Astrocyte (in vitro differentiated cells and primary cell): Measurements from ENCODE around the gene DIAPH2.

Experiments used
- EZH2 ChIP-seq: IDR thresholded peaks from 2 replicates; pipeline ENCODE4 v1.6.1; 2012; ENCODE audit warnings: mild to moderate bottlenecking, low read length, inconsistent platforms; ENCODE audit not compliant: insufficient read depth
- TF ChIP-seq, protein P1 (sequence below): IDR thresholded peaks from 2 replicates; pipeline ENCODE4 v1.5.1; 2011; ENCODE audit warnings: low read depth, mild to moderate bottlenecking, inconsistent platforms, low read length, moderate library complexity; ENCODE audit not compliant: insufficient read depth

DNA sequence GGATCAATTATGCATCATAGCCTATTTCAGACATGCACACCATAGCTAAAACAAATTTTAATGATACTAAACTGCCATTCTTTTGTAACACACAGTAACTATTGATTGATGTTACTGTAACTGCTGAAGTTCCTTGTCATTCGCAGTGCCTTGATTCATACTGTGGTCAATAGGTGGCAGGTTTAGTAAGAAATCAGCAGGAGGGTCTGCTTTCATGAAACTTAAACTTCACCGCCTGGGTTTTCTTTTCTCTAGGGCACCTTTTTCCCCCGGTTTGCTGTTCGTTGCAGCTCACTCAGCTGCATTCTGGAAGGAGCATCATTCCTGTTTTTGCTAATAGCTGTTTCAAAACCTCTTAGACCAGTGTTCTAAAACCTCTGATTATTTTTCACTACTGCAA lies 287.2 kb downstream of the DIAPH2 start:
- TF ChIP-seq, protein P1, sequence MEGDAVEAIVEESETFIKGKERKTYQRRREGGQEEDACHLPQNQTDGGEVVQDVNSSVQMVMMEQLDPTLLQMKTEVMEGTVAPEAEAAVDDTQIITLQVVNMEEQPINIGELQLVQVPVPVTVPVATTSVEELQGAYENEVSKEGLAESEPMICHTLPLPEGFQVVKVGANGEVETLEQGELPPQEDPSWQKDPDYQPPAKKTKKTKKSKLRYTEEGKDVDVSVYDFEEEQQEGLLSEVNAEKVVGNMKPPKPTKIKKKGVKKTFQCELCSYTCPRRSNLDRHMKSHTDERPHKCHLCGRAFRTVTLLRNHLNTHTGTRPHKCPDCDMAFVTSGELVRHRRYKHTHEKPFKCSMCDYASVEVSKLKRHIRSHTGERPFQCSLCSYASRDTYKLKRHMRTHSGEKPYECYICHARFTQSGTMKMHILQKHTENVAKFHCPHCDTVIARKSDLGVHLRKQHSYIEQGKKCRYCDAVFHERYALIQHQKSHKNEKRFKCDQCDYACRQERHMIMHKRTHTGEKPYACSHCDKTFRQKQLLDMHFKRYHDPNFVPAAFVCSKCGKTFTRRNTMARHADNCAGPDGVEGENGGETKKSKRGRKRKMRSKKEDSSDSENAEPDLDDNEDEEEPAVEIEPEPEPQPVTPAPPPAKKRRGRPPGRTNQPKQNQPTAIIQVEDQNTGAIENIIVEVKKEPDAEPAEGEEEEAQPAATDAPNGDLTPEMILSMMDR: no peak
- TF ChIP-seq EZH2: no peak
